ENCODE data around the gene ZNF385C.
A peak's percentile ranks its signal among the peaks of the same experiment; 100 is the strongest.

ZNF385C gene

GRCh38 chr17:42118126-42118510 lies 19.8 kb upstream of the ZNF385C start:
- TF ChIP-seq, protein P1, sequence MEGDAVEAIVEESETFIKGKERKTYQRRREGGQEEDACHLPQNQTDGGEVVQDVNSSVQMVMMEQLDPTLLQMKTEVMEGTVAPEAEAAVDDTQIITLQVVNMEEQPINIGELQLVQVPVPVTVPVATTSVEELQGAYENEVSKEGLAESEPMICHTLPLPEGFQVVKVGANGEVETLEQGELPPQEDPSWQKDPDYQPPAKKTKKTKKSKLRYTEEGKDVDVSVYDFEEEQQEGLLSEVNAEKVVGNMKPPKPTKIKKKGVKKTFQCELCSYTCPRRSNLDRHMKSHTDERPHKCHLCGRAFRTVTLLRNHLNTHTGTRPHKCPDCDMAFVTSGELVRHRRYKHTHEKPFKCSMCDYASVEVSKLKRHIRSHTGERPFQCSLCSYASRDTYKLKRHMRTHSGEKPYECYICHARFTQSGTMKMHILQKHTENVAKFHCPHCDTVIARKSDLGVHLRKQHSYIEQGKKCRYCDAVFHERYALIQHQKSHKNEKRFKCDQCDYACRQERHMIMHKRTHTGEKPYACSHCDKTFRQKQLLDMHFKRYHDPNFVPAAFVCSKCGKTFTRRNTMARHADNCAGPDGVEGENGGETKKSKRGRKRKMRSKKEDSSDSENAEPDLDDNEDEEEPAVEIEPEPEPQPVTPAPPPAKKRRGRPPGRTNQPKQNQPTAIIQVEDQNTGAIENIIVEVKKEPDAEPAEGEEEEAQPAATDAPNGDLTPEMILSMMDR (IDR thresholded peaks at IDR 0.05; ENCODE audit: low read depth, low read length), result no peak
- no peak for DNase-seq (ENCODE audit: low read depth, low spot score)
- H3K4me3 ChIP-seq (ENCODE audit: low read depth, low read length), result no peak overlapping the region
- in situ Hi-C loops (cut with HindIII; ENCODE audit: low sequenced_read_pairs), result no loop called here

DNA sequence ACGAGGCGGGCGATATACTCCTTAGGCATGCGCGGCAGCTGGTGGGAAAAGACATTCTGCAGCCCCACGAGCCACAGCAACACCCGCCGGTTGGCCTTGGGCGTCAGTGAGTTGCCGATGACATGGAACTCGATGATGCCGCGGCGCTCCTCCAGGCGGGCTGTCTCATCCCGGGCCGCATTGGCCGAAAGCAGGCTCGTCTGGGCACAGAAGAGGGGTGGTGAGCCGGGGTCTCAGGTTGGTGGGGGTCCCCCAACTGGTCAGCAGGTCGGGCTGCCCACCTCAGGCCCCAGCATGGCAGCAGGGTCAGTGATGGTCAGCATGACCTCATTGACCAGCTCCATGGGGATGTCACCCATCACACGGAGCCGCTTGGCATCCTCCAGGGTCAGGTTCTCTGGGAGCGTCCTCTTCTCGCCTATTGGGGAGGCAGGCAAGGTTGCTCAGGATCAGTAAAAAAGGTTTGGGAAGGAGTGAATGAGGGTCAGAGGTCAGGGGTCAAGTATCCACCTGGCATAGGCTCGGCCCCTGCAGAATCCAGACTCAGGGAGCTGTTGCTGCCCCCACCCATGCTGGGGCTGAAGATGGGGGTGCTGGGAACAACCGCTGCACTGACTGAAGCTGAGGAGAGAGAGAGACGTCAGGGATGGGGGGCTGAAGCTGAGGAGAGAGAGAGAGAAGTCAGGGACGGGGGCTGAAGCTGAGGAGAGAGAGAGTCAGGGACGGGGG lies 19.3 kb upstream of the ZNF385C start:
- no peak overlapping the region for H3K4me3 ChIP-seq (ENCODE audit: low read depth, low read length)
- in situ Hi-C loops (cut with HindIII; ENCODE audit: low sequenced_read_pairs), result no loop called here
- TF ChIP-seq, protein P1 (IDR thresholded peaks at IDR 0.05; ENCODE audit: low read depth, low read length), result no peak
- no peak for DNase-seq (ENCODE audit: low read depth, low spot score)

DNA sequence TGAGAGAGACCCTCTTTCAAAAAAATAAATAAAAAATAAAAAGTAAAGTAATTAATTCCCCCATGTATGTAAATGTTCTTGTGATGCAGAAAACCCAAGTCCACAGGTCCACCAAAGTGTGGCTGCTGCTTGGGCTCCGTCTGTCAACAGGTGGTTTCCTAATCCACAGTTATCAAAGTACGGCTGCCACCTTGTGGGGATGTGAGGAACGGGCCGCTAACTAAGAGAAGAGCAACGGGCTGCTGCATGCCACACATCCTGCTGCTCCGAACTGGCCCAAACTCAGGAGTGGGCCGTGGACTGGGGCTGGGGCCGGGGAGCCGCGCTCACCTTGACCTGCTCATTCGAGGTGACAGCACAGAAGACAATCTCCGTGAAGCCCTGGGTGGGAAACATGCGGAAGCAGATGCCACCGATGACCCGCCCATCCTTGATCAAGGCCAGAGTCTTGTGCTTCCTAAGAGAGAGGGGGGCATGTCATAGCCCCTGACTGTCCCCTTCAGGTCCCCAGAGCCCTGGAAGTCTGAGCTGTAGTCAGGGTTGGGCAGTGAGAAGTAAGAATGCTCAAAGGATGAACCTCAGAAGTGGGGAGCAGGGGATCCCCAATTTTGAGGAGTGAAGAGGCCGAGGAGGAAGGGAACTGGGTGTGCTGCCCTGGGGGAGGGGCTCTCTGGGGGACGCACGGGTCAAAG lies 18.6 kb upstream of the ZNF385C start:
- TF ChIP-seq, protein P1 (IDR thresholded peaks at IDR 0.05; ENCODE audit: low read depth, low read length), result peak; percentile 89
- in situ Hi-C loops (cut with HindIII; ENCODE audit: low sequenced_read_pairs), result no loop called here
- no peak overlapping the region for H3K4me3 ChIP-seq (ENCODE audit: low read depth, low read length)
- DNase-seq (ENCODE audit: low read depth, low spot score), result peak; percentile 73

DNA sequence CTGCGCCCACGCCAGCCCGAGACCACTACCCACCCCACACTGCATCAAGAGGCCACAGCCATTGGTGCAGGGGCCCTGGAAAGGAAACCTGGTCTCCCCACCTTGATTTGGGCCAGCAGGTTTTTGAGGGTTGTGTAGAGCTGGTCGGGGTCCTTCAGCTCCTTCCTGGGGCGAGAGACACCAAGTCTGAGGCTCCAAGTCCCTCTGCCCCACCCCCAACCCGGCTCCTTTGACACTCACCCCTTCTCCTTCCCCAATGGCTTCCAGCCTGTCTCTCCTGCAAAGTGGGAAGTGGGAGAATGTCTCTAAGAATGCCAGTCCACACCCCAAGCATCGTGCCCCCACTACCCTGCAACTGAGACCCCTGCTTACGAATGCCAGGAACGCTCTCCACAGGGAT lies 15.8 kb upstream of the ZNF385C start:
- no peak for DNase-seq (ENCODE audit: low read depth, low spot score)
- no peak overlapping the region for H3K4me3 ChIP-seq (ENCODE audit: low read depth, low read length)
- in situ Hi-C loops (cut with HindIII; ENCODE audit: low sequenced_read_pairs), result no loop called here
- TF ChIP-seq, protein P1 (IDR thresholded peaks at IDR 0.05; ENCODE audit: low read depth, low read length), result no peak

DNA sequence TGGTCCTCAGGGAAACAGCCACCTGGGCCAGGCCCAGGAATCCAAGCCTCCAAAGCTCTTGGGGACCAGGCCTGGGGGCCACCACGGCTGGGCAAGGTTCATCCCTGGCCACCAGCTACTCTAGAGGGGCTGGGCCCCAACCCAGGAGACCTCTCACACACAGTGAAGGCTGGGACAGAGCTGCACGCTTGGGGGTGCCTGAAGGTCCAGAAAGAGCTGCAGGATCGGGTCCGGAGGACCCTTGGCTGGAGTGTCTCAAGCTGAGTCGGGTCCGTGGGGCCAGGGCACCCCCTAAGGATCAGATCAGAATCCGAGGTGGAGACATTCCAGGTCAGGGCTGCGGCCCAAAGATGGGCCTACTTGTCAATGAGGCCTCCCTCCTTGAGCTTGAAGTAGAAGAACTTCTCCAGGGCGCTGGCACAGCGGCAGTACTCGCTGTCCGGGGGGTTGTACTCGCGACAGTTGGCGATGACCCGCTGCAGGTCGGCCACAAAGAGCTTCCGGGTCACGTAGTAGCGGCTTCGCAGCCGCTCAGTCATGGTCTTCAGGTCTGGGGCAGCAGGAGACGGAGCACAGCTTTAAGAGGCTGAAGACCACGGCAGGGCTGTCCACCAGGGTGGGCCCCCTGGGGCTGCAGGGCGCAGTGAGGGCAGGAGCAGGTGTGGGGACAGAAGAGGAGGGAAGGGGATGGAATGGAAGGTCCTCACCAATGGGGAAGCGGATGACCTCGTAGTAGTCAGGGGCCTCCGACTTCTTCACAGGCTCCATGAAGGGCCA lies 15.2 kb upstream of the ZNF385C start:
- DNase-seq (ENCODE audit: low read depth, low spot score), result no peak
- H3K4me3 ChIP-seq (ENCODE audit: low read depth, low read length), result no peak overlapping the region
- in situ Hi-C loops (cut with HindIII; ENCODE audit: low sequenced_read_pairs), result no loop called here
- TF ChIP-seq, protein P1 (IDR thresholded peaks at IDR 0.05; ENCODE audit: low read depth, low read length), result no peak

GRCh38 chr17:42112552-42113176 lies 14.4 kb upstream of the ZNF385C start, which contains the start of gene DHX58:
Gene DHX58 (minus strand): TSS chr17:42112714. CDS start chr17:42111892, 822 bp downstream.
- no peak within 1 kb of the TSS for H3K4me3 ChIP-seq (ENCODE audit: low read depth, low read length)
- TF ChIP-seq, protein P1 (IDR thresholded peaks at IDR 0.05; ENCODE audit: low read depth, low read length), result no peak
- in situ Hi-C loops (cut with HindIII; ENCODE audit: low sequenced_read_pairs), result no loop called here
- peak; percentile 64 for DNase-seq (ENCODE audit: low read depth, low spot score)

All from astrocyte of the spinal cord (primary cell).